ENCODE results near the gene C19orf12.

The C19orf12 gene

GRCh38 chr19:29676586-29676985, 38.5 kb downstream of the C19orf12 start:
- TF ChIP-seq TEAD4 (IDR thresholded peaks at IDR 0.05) = no peak
- no peak for TF ChIP-seq RAD21 (IDR thresholded peaks at IDR 0.05; ENCODE audit: low read depth)
- TF ChIP-seq EP300 (IDR thresholded peaks at IDR 0.05; ENCODE audit: borderline replicate concordance) = no peak
- TF ChIP-seq TCF12 (IDR thresholded peaks at IDR 0.05; ENCODE audit: low read depth) = no peak
- no peak for TF ChIP-seq ZBTB7A (IDR thresholded peaks at IDR 0.05; ENCODE audit: low read depth)
- no peak for TF ChIP-seq YY1 (IDR thresholded peaks at IDR 0.05; ENCODE audit: low read depth)
- TF ChIP-seq USF1 (IDR thresholded peaks at IDR 0.05) = no peak
- no peak for TF ChIP-seq REST (IDR thresholded peaks at IDR 0.05; ENCODE audit: low read depth)
- no peak for TF ChIP-seq FOXM1 (IDR thresholded peaks at IDR 0.05; ENCODE audit: borderline replicate concordance, low read depth)
- TF ChIP-seq CREB1 (IDR thresholded peaks at IDR 0.05; ENCODE audit: low read depth) = no peak
- TF ChIP-seq NFIC (IDR thresholded peaks at IDR 0.05) = no peak
- TF ChIP-seq TAF1 (IDR thresholded peaks at IDR 0.05; ENCODE audit: low read depth) = no peak
- no peak for TF ChIP-seq EGR1 (IDR thresholded peaks at IDR 0.05)
- no peak for TF ChIP-seq CEBPB (IDR thresholded peaks at IDR 0.05)
- TF ChIP-seq MAX (IDR thresholded peaks at IDR 0.05) = no peak

GRCh38 chr19:29675650-29676186, 39.3 kb downstream of the C19orf12 start:
- TF ChIP-seq NFIC (IDR thresholded peaks at IDR 0.05) (no peak), ZBTB7A (IDR thresholded peaks at IDR 0.05; ENCODE audit: low read depth) (no peak), REST (IDR thresholded peaks at IDR 0.05; ENCODE audit: low read depth) (no peak), FOXM1 (IDR thresholded peaks at IDR 0.05; ENCODE audit: borderline replicate concordance, low read depth) (no peak), USF1 (IDR thresholded peaks at IDR 0.05) (no peak), CEBPB (IDR thresholded peaks at IDR 0.05) (no peak), MAX (IDR thresholded peaks at IDR 0.05) (no peak), TAF1 (IDR thresholded peaks at IDR 0.05; ENCODE audit: low read depth) (no peak), TEAD4 (IDR thresholded peaks at IDR 0.05) (no peak), RAD21 (IDR thresholded peaks at IDR 0.05; ENCODE audit: low read depth) (no peak)

GRCh38 chr19:29675120-29675649, 39.9 kb downstream of the C19orf12 start:
- TF ChIP-seq REST (IDR thresholded peaks at IDR 0.05; ENCODE audit: low read depth) (peak; percentile 34; the same call in 1 of the 2 replicates), YY1 (IDR thresholded peaks at IDR 0.05; ENCODE audit: low read depth) (no peak)

GRCh38 chr19:29674374-29675119, 40.5 kb downstream of the C19orf12 start:
- TF ChIP-seq ZBTB7A (IDR thresholded peaks at IDR 0.05; ENCODE audit: low read depth) (no peak), USF1 (IDR thresholded peaks at IDR 0.05) (no peak), FOXM1 (IDR thresholded peaks at IDR 0.05; ENCODE audit: borderline replicate concordance, low read depth) (no peak), EP300 (IDR thresholded peaks at IDR 0.05; ENCODE audit: borderline replicate concordance) (no peak), TEAD4 (IDR thresholded peaks at IDR 0.05) (no peak), CREB1 (IDR thresholded peaks at IDR 0.05; ENCODE audit: low read depth) (no peak), REST (IDR thresholded peaks at IDR 0.05; ENCODE audit: low read depth) (no peak), TCF12 (IDR thresholded peaks at IDR 0.05; ENCODE audit: low read depth) (no peak), TAF1 (IDR thresholded peaks at IDR 0.05; ENCODE audit: low read depth) (no peak), NFIC (IDR thresholded peaks at IDR 0.05) (no peak), EGR1 (IDR thresholded peaks at IDR 0.05) (no peak), CEBPB (IDR thresholded peaks at IDR 0.05) (no peak), YY1 (IDR thresholded peaks at IDR 0.05; ENCODE audit: low read depth) (no peak), MAX (IDR thresholded peaks at IDR 0.05) (no peak), RAD21 (IDR thresholded peaks at IDR 0.05; ENCODE audit: low read depth) (no peak)

All from Ishikawa (cell line).